ENCODE results near the gene C11orf24. TPM values are rescaled to one million over a fixed set of nuclear protein-coding genes. Genes with fewer than 3 reads are reported as not detected.
A peak's percentile ranks its signal among the peaks of the same experiment; 100 is the strongest.

C11orf24 gene
- total and polyA plus RNA-seq, 2 of the 4 experiments (the other 2 are of a cell fraction), result 42.5 to 135 TPM

DNA sequence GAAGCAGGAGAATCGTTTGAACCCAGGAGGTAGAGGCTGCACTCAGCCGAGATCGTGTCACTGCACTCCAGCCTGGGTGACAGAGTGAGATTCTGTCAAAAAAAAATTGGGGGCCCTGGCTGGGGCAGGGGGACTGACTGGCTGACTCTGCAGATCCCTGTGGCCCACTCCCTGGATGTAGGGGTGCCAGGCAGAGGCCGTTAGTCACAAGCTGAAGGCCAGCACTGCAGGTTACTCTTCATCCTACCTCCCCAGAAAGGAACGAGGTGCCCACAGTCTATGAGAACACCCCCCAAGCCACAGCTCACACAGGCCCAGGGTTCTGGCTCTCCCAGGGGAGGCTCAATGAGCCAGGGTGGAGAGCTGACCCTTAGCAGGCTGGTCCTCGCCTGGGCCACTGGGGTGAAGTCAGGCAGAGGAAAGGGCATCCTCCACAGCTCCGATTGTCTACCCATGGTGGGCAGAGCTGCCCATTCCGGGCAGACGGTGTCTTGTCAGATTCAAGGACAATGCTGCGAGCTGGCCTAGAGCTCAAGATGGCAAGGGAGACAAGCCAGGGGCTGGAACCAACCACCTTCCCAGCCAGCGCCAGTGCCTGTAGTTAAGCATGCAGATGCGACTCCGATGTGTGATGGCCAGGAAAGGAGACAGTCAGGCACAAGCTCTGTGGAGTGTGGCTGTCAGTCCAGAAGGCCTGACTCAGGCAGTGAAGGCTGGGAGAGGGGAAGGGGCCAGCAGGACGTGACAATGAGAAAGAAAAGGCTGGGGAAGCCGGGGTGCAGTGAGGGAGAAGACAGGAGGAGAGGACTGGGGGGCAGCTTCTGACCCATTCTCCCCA, 12.4 kb downstream of the C11orf24 start (continued):
- no peak for TF ChIP-seq FOS (IDR thresholded peaks at IDR 0.05; ENCODE audit: low read depth, low read length)
- TF ChIP-seq RAD21 (IDR thresholded peaks at IDR 0.05; ENCODE audit: low read length), result no peak

DNA sequence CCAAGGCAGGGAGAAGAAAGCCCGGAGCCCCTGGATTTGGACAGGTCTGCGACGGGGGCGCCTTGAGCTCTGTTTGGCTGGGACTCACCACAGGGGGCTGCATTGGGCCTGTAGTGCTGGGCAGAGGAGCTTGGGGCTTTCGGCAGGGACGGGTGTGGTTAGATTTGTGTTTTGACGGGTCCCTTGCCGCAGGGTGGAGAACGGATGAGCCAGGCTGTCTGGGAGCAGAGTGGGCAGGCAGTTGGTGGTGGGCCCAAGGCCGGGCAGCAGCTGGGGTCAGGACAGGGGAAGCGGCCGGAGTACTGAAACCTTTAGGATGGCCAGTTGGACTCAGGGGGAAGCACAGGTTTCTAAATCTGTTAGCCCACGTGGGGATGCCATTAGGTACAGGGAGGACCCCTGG, 13.4 kb downstream of the C11orf24 start:
- peaks cover under 1 to 13% of the 10 kb centered on the region in 2 experiments; a peak in 1 of 4 replicates for H3K79me1 ChIP-seq (ENCODE audit: low read depth in 1 of 2, low read length in 2 of 2)
- no peak overlapping the region for H2BK5ac ChIP-seq (ENCODE audit: low read depth, low read length, poor library complexity, severe bottlenecking)
- H3K9me3 ChIP-seq (ENCODE audit: control insufficient read depth, insufficient read depth, low read length), result no peaks in the 10 kb centered on the region
- H4K91ac ChIP-seq (ENCODE audit: insufficient read depth, low read depth, low read length), result no peak overlapping the region
- no peak overlapping the region for H3K27ac ChIP-seq (ENCODE audit: insufficient read depth, low read length)
- H3K4me3 ChIP-seq (ENCODE audit: insufficient read depth, low read depth, low read length), result no peak overlapping the region
- H4K20me1 ChIP-seq (ENCODE audit: insufficient read depth, low read length), result peaks cover 17% of the 10 kb centered on the region
- BruUV-seq (replicated peaks), result no TSS peak
- ChIA-PET CTCF (interaction anchor here (0.8 to 1.0 kb wide), 4 partner anchors 13 to 38 kb away, joined by 3 to 5 read pairs (median 4); no protein-coding TSS in a partner anchor), POLR2A (ENCODE audit: unreplicated experiment) (interaction anchor here (0.5 to 0.8 kb wide), 2 partner anchors 39 to 70 kb away, joined by 3 read pairs; no protein-coding TSS in a partner anchor)
- no peaks in the 10 kb centered on the region for H3K27me3 ChIP-seq (ENCODE audit: control insufficient read depth, insufficient read depth, low read length)
- H3K23ac ChIP-seq (ENCODE audit: low read depth, low read length), result no peak overlapping the region
- H2BK120ac ChIP-seq (ENCODE audit: low read depth, low read length), result no peak overlapping the region
- no peak overlapping the region for H2BK20ac ChIP-seq (ENCODE audit: low read depth, low read length)
- DNase-seq (no peak), ATAC-seq (ENCODE audit: low read depth) (no peak)
- H3K4me2 ChIP-seq (ENCODE audit: low read depth, low read length), result no peak overlapping the region
- H3K4ac ChIP-seq (ENCODE audit: low read depth, low read length), result no peak overlapping the region
- H3K9ac ChIP-seq (ENCODE audit: low read depth, low read length), result no peak overlapping the region
- no peak overlapping the region for H2AFZ ChIP-seq (replicated peaks; ENCODE audit: low read length, poor library complexity)
- peaks cover 29% of the 10 kb centered on the region for H3K36me3 ChIP-seq (ENCODE audit: control insufficient read depth, insufficient read depth, low read length)
- H3K56ac ChIP-seq (ENCODE audit: extremely low read depth, insufficient read depth, low read length), result no peak overlapping the region
- WGBS, 2 experiments (ENCODE audit: extremely low coverage in 2 of 2, insufficient read length in 1 of 2), result 100% methylated on average over 3 of the region's 13 CpGs; no CpG with 5 or more reads in 1 of the 2 experiments
- no peak overlapping the region for H3K18ac ChIP-seq (ENCODE audit: low read depth, low read length)
- H4K8ac ChIP-seq (ENCODE audit: low read depth in 2 of 2, low read length in 2 of 2), result no peak overlapping the region
- H3K9me1 ChIP-seq (ENCODE audit: insufficient read depth, low read length), result peaks cover 10% of the 10 kb centered on the region
- peak overlapping the region; percentile 49 for H2AK5ac ChIP-seq (ENCODE audit: low read depth, low read length)
- dilution Hi-C loops (cut with HindIII; ENCODE audit: low sequenced_read_pairs, unreplicated experiment), result no loop called here
- H2AK9ac ChIP-seq (replicated peaks; ENCODE audit: low read depth, low read length, poor library complexity), result peak overlapping the region; percentile 94
- in situ Hi-C loops (cut with MboI; ENCODE audit: low sequenced_read_pairs), result loop anchor here (5.0 kb wide), 1 partner anchor 39 kb away; no protein-coding TSS in a partner anchor
- no peak overlapping the region for H3K14ac ChIP-seq (replicated peaks; ENCODE audit: low read depth, low read length)
- H3K4me1 ChIP-seq (ENCODE audit: control insufficient read depth, insufficient read depth, low read length), result peaks cover 11% of the 10 kb centered on the region
- no peak overlapping the region for H2BK15ac ChIP-seq (ENCODE audit: low read depth, low read length)
- no peak overlapping the region for H4K5ac ChIP-seq (ENCODE audit: low read depth, low read length)
- intact Hi-C loops (cut with micrococcal nuclease), result no loop called here
- TF ChIP-seq, protein P1, sequence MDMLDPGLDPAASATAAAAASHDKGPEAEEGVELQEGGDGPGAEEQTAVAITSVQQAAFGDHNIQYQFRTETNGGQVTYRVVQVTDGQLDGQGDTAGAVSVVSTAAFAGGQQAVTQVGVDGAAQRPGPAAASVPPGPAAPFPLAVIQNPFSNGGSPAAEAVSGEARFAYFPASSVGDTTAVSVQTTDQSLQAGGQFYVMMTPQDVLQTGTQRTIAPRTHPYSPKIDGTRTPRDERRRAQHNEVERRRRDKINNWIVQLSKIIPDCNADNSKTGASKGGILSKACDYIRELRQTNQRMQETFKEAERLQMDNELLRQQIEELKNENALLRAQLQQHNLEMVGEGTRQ (IDR thresholded peaks at IDR 0.05; ENCODE audit: low read depth, low read length), result no peak
- TF ChIP-seq MXI1 (IDR thresholded peaks at IDR 0.05; ENCODE audit: borderline replicate concordance, low read depth, low read length), result no peak
- TF ChIP-seq, protein P2, sequence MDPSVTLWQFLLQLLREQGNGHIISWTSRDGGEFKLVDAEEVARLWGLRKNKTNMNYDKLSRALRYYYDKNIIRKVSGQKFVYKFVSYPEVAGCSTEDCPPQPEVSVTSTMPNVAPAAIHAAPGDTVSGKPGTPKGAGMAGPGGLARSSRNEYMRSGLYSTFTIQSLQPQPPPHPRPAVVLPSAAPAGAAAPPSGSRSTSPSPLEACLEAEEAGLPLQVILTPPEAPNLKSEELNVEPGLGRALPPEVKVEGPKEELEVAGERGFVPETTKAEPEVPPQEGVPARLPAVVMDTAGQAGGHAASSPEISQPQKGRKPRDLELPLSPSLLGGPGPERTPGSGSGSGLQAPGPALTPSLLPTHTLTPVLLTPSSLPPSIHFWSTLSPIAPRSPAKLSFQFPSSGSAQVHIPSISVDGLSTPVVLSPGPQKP (IDR thresholded peaks at IDR 0.05; ENCODE audit: borderline replicate concordance, low read depth, low read length), result no peak
- TF ChIP-seq RFX5 (IDR thresholded peaks at IDR 0.05; ENCODE audit: low read depth, low read length), result no peak
- no peak for TF ChIP-seq CHD1 (IDR thresholded peaks at IDR 0.05; ENCODE audit: low read depth, low read length)
- TF ChIP-seq FOS (IDR thresholded peaks at IDR 0.05; ENCODE audit: low read depth, low read length), result no peak
- no peak for TF ChIP-seq MAFK (IDR thresholded peaks at IDR 0.05; ENCODE audit: low read depth, low read length)
- TF ChIP-seq SMC3 (IDR thresholded peaks at IDR 0.05; ENCODE audit: low read depth, low read length), result no peak
- TF ChIP-seq POLR2A (IDR thresholded peaks at IDR 0.05; ENCODE audit: low read depth, low read length), result no peak
- TF ChIP-seq, protein P3, sequence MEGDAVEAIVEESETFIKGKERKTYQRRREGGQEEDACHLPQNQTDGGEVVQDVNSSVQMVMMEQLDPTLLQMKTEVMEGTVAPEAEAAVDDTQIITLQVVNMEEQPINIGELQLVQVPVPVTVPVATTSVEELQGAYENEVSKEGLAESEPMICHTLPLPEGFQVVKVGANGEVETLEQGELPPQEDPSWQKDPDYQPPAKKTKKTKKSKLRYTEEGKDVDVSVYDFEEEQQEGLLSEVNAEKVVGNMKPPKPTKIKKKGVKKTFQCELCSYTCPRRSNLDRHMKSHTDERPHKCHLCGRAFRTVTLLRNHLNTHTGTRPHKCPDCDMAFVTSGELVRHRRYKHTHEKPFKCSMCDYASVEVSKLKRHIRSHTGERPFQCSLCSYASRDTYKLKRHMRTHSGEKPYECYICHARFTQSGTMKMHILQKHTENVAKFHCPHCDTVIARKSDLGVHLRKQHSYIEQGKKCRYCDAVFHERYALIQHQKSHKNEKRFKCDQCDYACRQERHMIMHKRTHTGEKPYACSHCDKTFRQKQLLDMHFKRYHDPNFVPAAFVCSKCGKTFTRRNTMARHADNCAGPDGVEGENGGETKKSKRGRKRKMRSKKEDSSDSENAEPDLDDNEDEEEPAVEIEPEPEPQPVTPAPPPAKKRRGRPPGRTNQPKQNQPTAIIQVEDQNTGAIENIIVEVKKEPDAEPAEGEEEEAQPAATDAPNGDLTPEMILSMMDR (conservative IDR thresholded peaks at IDR 0.05; ENCODE audit: low read depth, low read length), result no peak
- no peak for TF ChIP-seq BHLHE40 (IDR thresholded peaks at IDR 0.05; ENCODE audit: low read depth, low read length)
